HepG2 (cell line): ENCODE measurements around the gene NFE2L2. TPM values are rescaled to one million over a fixed set of nuclear protein-coding genes. Genes with fewer than 3 reads are reported as not detected.

Experiments used
- ARNT ChIP-seq: fragments of 450-650 bp; IDR thresholded peaks from 2 replicates; pipeline ENCODE4 v1.6.1; 2017
- DRAP1 ChIP-seq: IDR thresholded peaks from 2 replicates; pipeline ENCODE4 v1.6.1; 2016; ENCODE audit warnings: missing genetic modification reagents, missing compliant biosample characterization
- FOXM1 ChIP-seq: sonication (generic); formaldehyde crosslinking; IDR thresholded peaks from 2 replicates; pipeline ENCODE4 v1.5.0; 2020; ENCODE audit warnings: missing genetic modification reagents
- HES4 ChIP-seq: sonication (generic); formaldehyde crosslinking; IDR thresholded peaks from 2 replicates; pipeline ENCODE4 v1.9.0; 2021; ENCODE audit warnings: mild to moderate bottlenecking, missing genetic modification reagents, borderline replicate concordance
- HNRNPUL1 ChIP-seq: fragments of 200-400 bp; formaldehyde crosslinking; IDR thresholded peaks from 2 replicates; pipeline ENCODE4 v1.6.1; 2017; ENCODE audit warnings: low read depth, mild to moderate bottlenecking, low read length, moderate library complexity
- HOXA3 ChIP-seq: sonication (generic); formaldehyde crosslinking; IDR thresholded peaks from 2 replicates; pipeline ENCODE4 v1.5.0; 2020; ENCODE audit warnings: missing genetic modification reagents
- NCOA2 ChIP-seq: sonication (generic); formaldehyde crosslinking; IDR thresholded peaks from 2 replicates; pipeline ENCODE4 v1.8.0; 2022; ENCODE audit warnings: inconsistent platforms
- POLR2A ChIP-seq, 2 experiments: IDR thresholded peaks; 2 replicates each; pipeline ENCODE4 v1.6.1; 2011; ENCODE audit warnings: low read depth in 2 of 2, low read length in 2 of 2, mild to moderate bottlenecking in 1 of 2, moderate library complexity in 1 of 2; ENCODE audit not compliant: insufficient read depth in 1 of 2
- PRDM10 ChIP-seq: sonication (generic); formaldehyde crosslinking; IDR thresholded peaks from 2 replicates; pipeline ENCODE4 v1.4.0; 2020; ENCODE audit warnings: low read depth, missing genetic modification reagents
- SNAPC4 ChIP-seq: sonication (generic); formaldehyde crosslinking; IDR thresholded peaks from 2 replicates; pipeline ENCODE4 v1.4.0; 2020; ENCODE audit warnings: mild to moderate bottlenecking, missing genetic modification reagents
- TMF1 ChIP-seq: sonication (generic); formaldehyde crosslinking; IDR thresholded peaks from 2 replicates; pipeline ENCODE4 v1.8.1; 2022; ENCODE audit warnings: low read depth, missing genetic modification reagents
- ZBTB42 ChIP-seq: sonication (generic); formaldehyde crosslinking; IDR thresholded peaks from 2 replicates; pipeline ENCODE4 v1.5.0; 2020; ENCODE audit warnings: mild to moderate bottlenecking, missing genetic modification reagents
- ZGPAT ChIP-seq: IDR thresholded peaks from 2 replicates; pipeline ENCODE4 v1.6.1; 2016; ENCODE audit warnings: mild to moderate bottlenecking
- ZNF703 ChIP-seq: sonication (generic); formaldehyde crosslinking; IDR thresholded peaks from 2 replicates; pipeline ENCODE4 v1.5.1; 2020; ENCODE audit warnings: missing genetic modification reagents, mild to moderate bottlenecking, moderate library complexity, borderline replicate concordance
- ZXDC ChIP-seq: sonication (generic); formaldehyde crosslinking; IDR thresholded peaks from 2 replicates; pipeline ENCODE4 v1.5.0; 2020; ENCODE audit warnings: mild to moderate bottlenecking, missing genetic modification reagents
- polyA plus RNA-seq, 8 experiments: library from polyadenylated mRNA; depleted of rRNA in 3 of 8; stranded (reverse) in 7 of 8; unstranded in 1 of 8; fragments of >200 nt; fragmentation: Illumina TruSeq in 4 of 8; extraction: Trizol in 4 of 8; gene quantifications; 2 replicates each; pipeline versions ENCODE4 v1.2.1 to v1.2.3, GENCODE V29; 2011 to 2016; ENCODE audit warnings: low read depth in 4 of 8, missing spikeins in 1 of 8, mixed read lengths in 1 of 8; ENCODE audit not compliant: insufficient read depth in 1 of 8
- total RNA-seq, 5 experiments: library from RNA; depleted of rRNA; stranded (reverse); fragments of >200 nt; fragmentation: Illumina TruSeq; extraction: Trizol; gene quantifications; 2 replicates each; pipeline ENCODE4 v1.2.3, GENCODE V29; 2016; ENCODE audit warnings: low read depth in 1 of 5

The NFE2L2 gene
- total and polyA plus RNA-seq, 2 of the 13 experiments (the other 11 are each of a cell fraction or from before 2014, with no cell fraction given) = 84.6 to 215 TPM

GRCh38 chr2:177188482-177189469 is 75.8 kb downstream of the NFE2L2 start (continued):
- TF ChIP-seq TMF1 (CRISPR knock-in tag) = no peak
- no peak for TF ChIP-seq FOXM1 (CRISPR knock-in tag)
- TF ChIP-seq ZGPAT = peak; percentile 62
- peak; percentile 67; the same call in 1 of the 2 replicates for TF ChIP-seq PRDM10 (CRISPR knock-in tag)
- no peak for TF ChIP-seq ZXDC
- TF ChIP-seq HNRNPUL1 = no peak
- peak; percentile 85 for TF ChIP-seq DRAP1 (CRISPR knock-in tag)
- TF ChIP-seq ZNF703 (CRISPR knock-in tag) = 0 out of 2 replicates have a peak, but pooled peaks have one; percentile 27
- no peak for TF ChIP-seq SNAPC4 (CRISPR knock-in tag)
- TF ChIP-seq ZBTB42 (CRISPR knock-in tag) = 0 out of 2 replicates have a peak, but pooled peaks have one; percentile 48
- peak; percentile 32 to 40; a peak in 2 of 4 replicates for TF ChIP-seq POLR2A (IDR thresholded peaks at IDR 0.05; ENCODE audit: insufficient read depth in 1 of 2, low read depth in 2 of 2, low read length in 2 of 2)
- TF ChIP-seq HES4 (CRISPR knock-in tag) = no peak
- TF ChIP-seq ARNT = no peak
- peak; percentile 92 for TF ChIP-seq NCOA2 (CRISPR knock-in tag)
- peak; percentile 73 for TF ChIP-seq HOXA3
